ENCODE measurements around the gene SERPINE2.
"Not testable (repeated sequence)": the region's sequence is repeated elsewhere in the genome, so short reads cannot be mapped to it uniquely, and the experiment has no call there.

The SERPINE2 gene

GRCh38 chr2:224009605-224010315 is 29.3 kb downstream of the SERPINE2 start:
- DNase-seq: no peak

- no peak for DNase-seq
Observed at GRCh38 chr2:224008702-224009261, 30.3 kb downstream of the SERPINE2 start.

- no peak for DNase-seq
Observed at GRCh38 chr2:224004105-224004695, 34.9 kb downstream of the SERPINE2 start.

- DNase-seq: not testable (repeated sequence)
Observed at GRCh38 chr2:224000662-224001061, 38.4 kb downstream of the SERPINE2 start.

GRCh38 chr2:223999862-224000261 is 39.2 kb downstream of the SERPINE2 start:
- DNase-seq: no peak

GRCh38 chr2:223998948-223999347 is 40.1 kb downstream of the SERPINE2 start:
- DNase-seq: no peak

GRCh38 chr2:223997938-223998337 is 41.1 kb downstream of the SERPINE2 start:
- no peak for DNase-seq

GRCh38 chr2:223996391-223996790 is 42.7 kb downstream of the SERPINE2 start:
- DNase-seq: no peak

GRCh38 chr2:223995569-223995968 is 43.5 kb downstream of the SERPINE2 start:
- DNase-seq: no peak

GRCh38 chr2:223994562-223995162 is 44.4 kb downstream of the SERPINE2 start:
- DNase-seq: no peak

- peak; percentile 45 for DNase-seq
Observed at GRCh38 chr2:223993634-223994232, 45.4 kb downstream of the SERPINE2 start.

- no peak for DNase-seq
Observed at GRCh38 chr2:223991611-223992010, 47.5 kb downstream of the SERPINE2 start.

- DNase-seq: no peak
Observed at GRCh38 chr2:223989856-223990232, 49.2 kb downstream of the SERPINE2 start.

- DNase-seq: no peak
Observed at GRCh38 chr2:223989206-223989855, 49.8 kb downstream of the SERPINE2 start.

GRCh38 chr2:223981241-223981640 is 57.8 kb downstream of the SERPINE2 start:
- no peak for DNase-seq

- DNase-seq: no peak
Observed at GRCh38 chr2:223980803-223981202, 58.3 kb downstream of the SERPINE2 start.

GRCh38 chr2:223980397-223980735 is 58.7 kb downstream of the SERPINE2 start:
- no peak for DNase-seq

- no peak for DNase-seq
Observed at GRCh38 chr2:223979730-223980396, 59.2 kb downstream of the SERPINE2 start.

GRCh38 chr2:223978451-223978850 is 60.6 kb downstream of the SERPINE2 start:
- DNase-seq: no peak

GRCh38 chr2:223976635-223977226 is 62.4 kb downstream of the SERPINE2 start:
- DNase-seq: no peak

GRCh38 chr2:223973606-223974005 is 65.5 kb downstream of the SERPINE2 start:
- no peak for DNase-seq

GRCh38 chr2:223972656-223973102 is 66.4 kb downstream of the SERPINE2 start:
- DNase-seq: no peak

Data from left hindlimb (tissue), 1 donor.